HCT116 (cell line): ENCODE measurements around the gene CELF1. TPM values are rescaled to one million over a fixed set of nuclear protein-coding genes. Genes with fewer than 3 reads are reported as not detected.

Experiments used
- ATAC-seq: fragments of 200-7000 bp; cut with Tn5 transposase; 2 replicates; pipeline ENCODE4 v1.9.1; 2020; ENCODE audit warnings: mild to moderate bottlenecking, moderate library complexity
- BruUV-seq: library from RNA; stranded (reverse); fragments of 400-500 nt; replicated peaks from 2 replicates; lab custom pipeline; 2021; lab: Mats Ljungman, UMichigan
- CTCF ChIA-PET: fragments of 300-600 bp; sonication (Branson Sonifier 250); formaldehyde crosslinking; loops from one replicate; lab custom pipeline; 2021; ENCODE audit warnings: antibody characterized with exemption; lab: Charles Lee
- POLR2A ChIA-PET: fragments of 300-600, 350-600 bp; sonication (Branson Sonifier 250); formaldehyde crosslinking; loops from one replicate; lab custom pipeline; 2021; ENCODE audit warnings: antibody characterized with exemption; lab: Charles Lee
- RAD21 ChIA-PET, 2 experiments: fragments of 300-600 bp; sonication (Branson Sonifier 250); formaldehyde crosslinking; loops; one replicate each; lab custom pipeline; 2023; ENCODE audit warnings: low total read pairs in 2 of 2; ENCODE audit not compliant: uncharacterized antibody in 2 of 2, unreplicated experiment in 2 of 2, low non-redundant PET in 1 of 2; lab: Charles Lee
- DNase-seq: peaks from one replicate; pipeline ENCODE4 v3.0.0-alpha.2; 2010; ENCODE audit warnings: low read depth, low spot score
- H2AFZ ChIP-seq: fragments of 200-600 bp; shearing (Covaris generic), sonication (generic); 2 replicates; pipeline ENCODE4 v1.6.1; 2017; ENCODE audit warnings: low read depth, mixed run types, mixed read lengths, antibody characterized with exemption, low read length; ENCODE audit not compliant: poor library complexity, severe bottlenecking
- H3K27ac ChIP-seq: 2 replicates; pipeline ENCODE4 v1.5.1; 2012; ENCODE audit warnings: low read depth, low read length
- H3K27me3 ChIP-seq: fragments of 200-600 bp; sonication (generic); 2 replicates; pipeline ENCODE4 v1.6.1; 2016; ENCODE audit warnings: mixed run types, low read length, mixed read lengths; ENCODE audit not compliant: insufficient read depth
- H3K36me3 ChIP-seq, 2 experiments: fragments of 200-500 bp in 1 of 2; fragments of 200-600 bp in 1 of 2; sonication (Bioruptor generic) in 1 of 2; sonication (generic) in 1 of 2; 2 replicates each; pipeline versions ENCODE4 v1.5.1 to v1.6.1; 2014 to 2016; ENCODE audit warnings: low read length in 2 of 2, inconsistent platforms in 1 of 2, mixed read lengths in 1 of 2, mixed run types in 1 of 2; ENCODE audit not compliant: insufficient read depth in 2 of 2, control insufficient read depth in 1 of 2
- H3K4me1 ChIP-seq, 2 experiments: fragments of 200-600 bp in 1 of 2; sonication (generic) in 1 of 2; 2 replicates each; pipeline versions ENCODE4 v1.5.1 to v1.6.1; 2012 to 2017; ENCODE audit warnings: low read length in 2 of 2, inconsistent platforms in 1 of 2, mild to moderate bottlenecking in 1 of 2, mixed read lengths in 1 of 2, mixed run types in 1 of 2, moderate library complexity in 1 of 2; ENCODE audit not compliant: insufficient read depth in 2 of 2, control insufficient read depth in 1 of 2
- H3K4me2 ChIP-seq: fragments of 200-600 bp; sonication (generic); 2 replicates; pipeline ENCODE4 v1.6.1; 2017; ENCODE audit warnings: mixed run types, low read length, mixed read lengths
- H3K4me3 ChIP-seq, 2 experiments: fragments of 200-600 bp in 1 of 2; sonication (generic) in 1 of 2; replicated peaks in 1 of 2; 2 replicates each; pipeline ENCODE4 v1.5.1; 2011 to 2016; ENCODE audit warnings: low read length in 2 of 2, control low read depth in 1 of 2, low read depth in 1 of 2, mild to moderate bottlenecking in 1 of 2, mixed read lengths in 1 of 2, mixed run types in 1 of 2
- H3K79me2 ChIP-seq: fragments of 200-600 bp; sonication (generic); 2 replicates; pipeline ENCODE4 v1.6.1; 2017; ENCODE audit warnings: mild to moderate bottlenecking, mixed run types, low read length, moderate library complexity, mixed read lengths; ENCODE audit not compliant: insufficient read depth
- H3K9ac ChIP-seq: fragments of 200-600 bp; sonication (generic); 2 replicates; pipeline ENCODE4 v1.6.1; 2016; ENCODE audit warnings: low read length, mixed read lengths
- H3K9me2 ChIP-seq: fragments of 200-600 bp; sonication (generic), shearing (Covaris generic); 2 replicates; pipeline ENCODE4 v1.6.1; 2017; ENCODE audit warnings: mixed run types, mild to moderate bottlenecking, moderate library complexity; ENCODE audit not compliant: insufficient read depth
- H3K9me3 ChIP-seq, 2 experiments: fragments of 200-500 bp in 1 of 2; fragments of 200-600 bp in 1 of 2; sonication (Bioruptor generic) in 1 of 2; sonication (generic) in 1 of 2; 2 replicates each; pipeline ENCODE4 v1.6.1; 2014 to 2017; ENCODE audit warnings: low read length in 2 of 2, mixed read lengths in 2 of 2, inconsistent platforms in 1 of 2, low read depth in 1 of 2, mild to moderate bottlenecking in 1 of 2, mixed run types in 1 of 2, moderate library complexity in 1 of 2; ENCODE audit not compliant: control insufficient read depth in 1 of 2, insufficient read depth in 1 of 2
- H4K20me1 ChIP-seq: fragments of 200-600 bp; sonication (generic), shearing (Covaris generic); 2 replicates; pipeline ENCODE4 v1.6.1; 2017; ENCODE audit warnings: mixed run types, mild to moderate bottlenecking, moderate library complexity; ENCODE audit not compliant: insufficient read depth
- ATF3 ChIP-seq: IDR thresholded peaks from 2 replicates; pipeline ENCODE4 v1.6.1; 2012
- CBX3 ChIP-seq: IDR thresholded peaks from 2 replicates; pipeline ENCODE4 v1.6.1; 2012; ENCODE audit warnings: low read depth
- ELF1 ChIP-seq: IDR thresholded peaks from 2 replicates; pipeline ENCODE4 v1.6.1; 2012; ENCODE audit warnings: low read depth, borderline replicate concordance
- EZH2 ChIP-seq: fragments of 200-600 bp; sonication (generic); IDR thresholded peaks from 2 replicates; pipeline ENCODE4 v1.6.1; 2017; ENCODE audit warnings: antibody characterized with exemption, mixed run types
- FOSL1 ChIP-seq: IDR thresholded peaks from 2 replicates; pipeline ENCODE4 v1.6.1; 2012; ENCODE audit warnings: low read depth
- JUND ChIP-seq: IDR thresholded peaks from 2 replicates; pipeline ENCODE4 v1.6.1; 2012
- MAX ChIP-seq: IDR thresholded peaks from 2 replicates; pipeline ENCODE4 v1.6.1; 2012
- POLR2A ChIP-seq: IDR thresholded peaks from 2 replicates; pipeline ENCODE4 v1.7.0; 2011; ENCODE audit warnings: borderline replicate concordance; ENCODE audit not compliant: insufficient read depth, insufficient read length; ENCODE audit errors: extremely low read depth
- POLR2AphosphoS5 ChIP-seq: IDR thresholded peaks from 2 replicates; pipeline ENCODE4 v1.6.1; 2011; ENCODE audit warnings: mild to moderate bottlenecking, low read depth, low read length, moderate library complexity
- RAD21 ChIP-seq: IDR thresholded peaks from 2 replicates; pipeline ENCODE4 v1.6.1; 2012; ENCODE audit warnings: low read depth, mild to moderate bottlenecking
- SIN3A ChIP-seq: IDR thresholded peaks from 2 replicates; pipeline ENCODE4 v1.6.1; 2012; ENCODE audit warnings: low read depth
- SP1 ChIP-seq: IDR thresholded peaks from 2 replicates; pipeline ENCODE4 v1.6.1; 2012; ENCODE audit warnings: low read depth
- SRF ChIP-seq: IDR thresholded peaks from 2 replicates; pipeline ENCODE4 v1.6.1; 2012; ENCODE audit warnings: low read depth
- YY1 ChIP-seq: IDR thresholded peaks from 2 replicates; pipeline ENCODE4 v1.6.1; 2011; ENCODE audit warnings: low read length, low read depth, moderate library complexity, mild to moderate bottlenecking; ENCODE audit not compliant: insufficient replicate concordance; ENCODE audit errors: extremely low read depth
- ZFX ChIP-seq: fragments of 450-650 bp; IDR thresholded peaks from 2 replicates; pipeline ENCODE4 v1.6.1; 2017
- ZNF274 ChIP-seq: fragments of 200-500 bp; sonication (Bioruptor generic); IDR thresholded peaks from 2 replicates; pipeline ENCODE4 v1.6.1; 2014; ENCODE audit warnings: mild to moderate bottlenecking, low read depth, low read length, inconsistent platforms
- intact Hi-C: fragments of 100-400 bp; cut with micrococcal nuclease; formaldehyde crosslinking; loops from 2 replicates; pipeline ENCODE4 v1.10.0; 2022
- total RNA-seq: library from RNA; stranded (reverse); gene quantifications from one replicate; pipeline ENCODE4 v1.2.1, GENCODE V29; 2021; ENCODE audit not compliant: unreplicated experiment
- TF ChIP-seq, protein P1 (sequence below): IDR thresholded peaks from 2 replicates; pipeline ENCODE4 v1.6.1; 2012; ENCODE audit warnings: low read depth
- TF ChIP-seq, protein P2 (sequence below), 3 experiments: fragments of 200-600 bp in 1 of 3; sonication (generic) in 1 of 3; IDR thresholded peaks in 2 of 3; conservative IDR thresholded peaks in 1 of 3; 2 replicates each; pipeline ENCODE4 v1.5.1; 2012 to 2017; ENCODE audit warnings: low read depth in 2 of 3, low read length in 2 of 3, antibody characterized with exemption in 1 of 3, borderline replicate concordance in 1 of 3, control low read depth in 1 of 3, mild to moderate bottlenecking in 1 of 3, mixed read lengths in 1 of 3, mixed run types in 1 of 3, moderate library complexity in 1 of 3; ENCODE audit not compliant: insufficient read depth in 1 of 3

CELF1 gene
- total RNA-seq, 1 experiment from 2014 or later: 133 TPM

GRCh38 chr11:47501101-47501500 lies 51.8 kb downstream of the CELF1 start (continued):
- TF ChIP-seq, protein P1, sequence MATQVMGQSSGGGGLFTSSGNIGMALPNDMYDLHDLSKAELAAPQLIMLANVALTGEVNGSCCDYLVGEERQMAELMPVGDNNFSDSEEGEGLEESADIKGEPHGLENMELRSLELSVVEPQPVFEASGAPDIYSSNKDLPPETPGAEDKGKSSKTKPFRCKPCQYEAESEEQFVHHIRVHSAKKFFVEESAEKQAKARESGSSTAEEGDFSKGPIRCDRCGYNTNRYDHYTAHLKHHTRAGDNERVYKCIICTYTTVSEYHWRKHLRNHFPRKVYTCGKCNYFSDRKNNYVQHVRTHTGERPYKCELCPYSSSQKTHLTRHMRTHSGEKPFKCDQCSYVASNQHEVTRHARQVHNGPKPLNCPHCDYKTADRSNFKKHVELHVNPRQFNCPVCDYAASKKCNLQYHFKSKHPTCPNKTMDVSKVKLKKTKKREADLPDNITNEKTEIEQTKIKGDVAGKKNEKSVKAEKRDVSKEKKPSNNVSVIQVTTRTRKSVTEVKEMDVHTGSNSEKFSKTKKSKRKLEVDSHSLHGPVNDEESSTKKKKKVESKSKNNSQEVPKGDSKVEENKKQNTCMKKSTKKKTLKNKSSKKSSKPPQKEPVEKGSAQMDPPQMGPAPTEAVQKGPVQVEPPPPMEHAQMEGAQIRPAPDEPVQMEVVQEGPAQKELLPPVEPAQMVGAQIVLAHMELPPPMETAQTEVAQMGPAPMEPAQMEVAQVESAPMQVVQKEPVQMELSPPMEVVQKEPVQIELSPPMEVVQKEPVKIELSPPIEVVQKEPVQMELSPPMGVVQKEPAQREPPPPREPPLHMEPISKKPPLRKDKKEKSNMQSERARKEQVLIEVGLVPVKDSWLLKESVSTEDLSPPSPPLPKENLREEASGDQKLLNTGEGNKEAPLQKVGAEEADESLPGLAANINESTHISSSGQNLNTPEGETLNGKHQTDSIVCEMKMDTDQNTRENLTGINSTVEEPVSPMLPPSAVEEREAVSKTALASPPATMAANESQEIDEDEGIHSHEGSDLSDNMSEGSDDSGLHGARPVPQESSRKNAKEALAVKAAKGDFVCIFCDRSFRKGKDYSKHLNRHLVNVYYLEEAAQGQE: no peak
- TF ChIP-seq, all 23 proteins: peak for 0

DNA sequence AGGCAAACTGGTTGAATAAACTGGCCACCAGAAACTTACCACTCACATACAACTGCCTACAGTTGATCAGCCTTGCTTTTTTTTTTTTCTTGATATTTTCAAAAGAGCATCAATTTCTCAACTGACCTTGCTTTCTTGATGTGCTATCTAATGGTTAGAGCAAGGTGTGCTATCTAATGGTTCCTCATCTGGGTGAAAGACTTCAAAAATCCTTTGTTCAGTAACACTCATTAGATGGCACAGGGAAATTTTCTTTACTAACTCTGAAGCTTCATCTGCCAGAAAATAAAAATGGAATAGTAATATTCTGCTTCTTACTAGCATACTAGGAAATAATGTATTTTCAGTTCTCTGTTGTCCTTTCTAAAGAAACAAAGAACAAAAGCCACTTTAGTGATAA lies 52.8 kb downstream of the CELF1 start:
- BruUV-seq: no TSS peak
- ATAC-seq (no peak), DNase-seq (no peak)
- Histone ChIP-seq H3K4me1 (no peaks in the 10 kb centered on the region), H3K36me3 (peaks cover 2 to 3% of the 10 kb centered on the region in 2 experiments; a peak in 2 of 4 replicates), H4K20me1 (peaks cover 23% of the 10 kb centered on the region; the same call in 1 of the 2 replicates), H3K27ac (no peak overlapping the region), H3K4me3 (no peak overlapping the region), H3K79me2 (peaks cover 99% of the 10 kb centered on the region), H3K9me2 (no peaks in the 10 kb centered on the region), H3K4me2 (no peak overlapping the region), H3K9me3 (no peaks in the 10 kb centered on the region), H2AFZ (no peak overlapping the region), H3K27me3 (no peaks in the 10 kb centered on the region), H3K9ac (no peak overlapping the region)
- POLR2A ChIA-PET: no interaction called here
- CTCF ChIA-PET: interaction anchor here (0.9 kb wide), 1 partner anchor 53 kb away, joined by 3 read pairs; the partner anchor contains the start of gene CELF1
- intact Hi-C loops: no loop called here
- TF ChIP-seq YY1 (no peak), ZFX (no peak), MAX (no peak), SRF (no peak), CBX3 (no peak), POLR2A (no peak), EZH2 (no peak), FOSL1 (no peak), SIN3A (no peak), POLR2AphosphoS5 (no peak), ATF3 (no peak), JUND (no peak), ELF1 (no peak), ZNF274 (no peak), SP1 (no peak), RAD21 (no peak)
- TF ChIP-seq, protein P2, sequence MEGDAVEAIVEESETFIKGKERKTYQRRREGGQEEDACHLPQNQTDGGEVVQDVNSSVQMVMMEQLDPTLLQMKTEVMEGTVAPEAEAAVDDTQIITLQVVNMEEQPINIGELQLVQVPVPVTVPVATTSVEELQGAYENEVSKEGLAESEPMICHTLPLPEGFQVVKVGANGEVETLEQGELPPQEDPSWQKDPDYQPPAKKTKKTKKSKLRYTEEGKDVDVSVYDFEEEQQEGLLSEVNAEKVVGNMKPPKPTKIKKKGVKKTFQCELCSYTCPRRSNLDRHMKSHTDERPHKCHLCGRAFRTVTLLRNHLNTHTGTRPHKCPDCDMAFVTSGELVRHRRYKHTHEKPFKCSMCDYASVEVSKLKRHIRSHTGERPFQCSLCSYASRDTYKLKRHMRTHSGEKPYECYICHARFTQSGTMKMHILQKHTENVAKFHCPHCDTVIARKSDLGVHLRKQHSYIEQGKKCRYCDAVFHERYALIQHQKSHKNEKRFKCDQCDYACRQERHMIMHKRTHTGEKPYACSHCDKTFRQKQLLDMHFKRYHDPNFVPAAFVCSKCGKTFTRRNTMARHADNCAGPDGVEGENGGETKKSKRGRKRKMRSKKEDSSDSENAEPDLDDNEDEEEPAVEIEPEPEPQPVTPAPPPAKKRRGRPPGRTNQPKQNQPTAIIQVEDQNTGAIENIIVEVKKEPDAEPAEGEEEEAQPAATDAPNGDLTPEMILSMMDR (IDR thresholded peaks at IDR 0.05 in 2 of 3, conservative IDR thresholded peaks at IDR 0.05 in 1 of 3; ENCODE audit: borderline replicate concordance in 1 of 3, insufficient read depth in 1 of 3, low read depth in 2 of 3, low read length in 2 of 3): no peak
- RAD21 ChIA-PET: no interaction called here
